ENCODE measurements around the gene ADCY1.

DNA sequence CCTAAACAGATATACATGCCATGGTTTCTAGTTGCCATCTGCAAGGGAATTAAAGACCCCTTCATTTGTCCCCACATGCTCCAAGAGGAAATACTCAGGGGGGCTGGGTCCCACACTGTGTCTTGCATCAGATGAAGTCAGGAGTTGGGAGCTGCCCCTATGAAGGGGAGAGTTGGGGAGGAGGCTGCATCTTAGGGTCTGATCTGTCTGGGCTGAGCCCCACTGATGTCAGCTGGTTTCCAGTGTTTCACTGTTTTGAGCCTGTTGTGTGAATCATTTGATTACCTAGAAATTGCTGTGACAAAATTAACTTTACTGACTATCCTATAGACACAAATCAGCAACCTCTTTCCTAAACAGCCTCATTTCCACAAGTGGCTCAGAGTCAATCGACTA is 4.9 kb upstream of the ADCY1 start:
- TF ChIP-seq GATA2 (IDR thresholded peaks at IDR 0.05; ENCODE audit: low read depth, low read length) (no peak), GATA3 (IDR thresholded peaks at IDR 0.05; ENCODE audit: low read depth, low read length) (no peak)
